LNCAP (cell line): ENCODE results near the gene ADISSP.

Source experiments
- CTCF ChIP-seq: fragments of 450-650 bp; IDR thresholded peaks from 2 replicates; pipeline ENCODE4 v1.5.1; 2017; ENCODE audit warnings: mild to moderate bottlenecking

Gene ADISSP

GRCh38 chr20:3720068-3720467 is 47.5 kb downstream of the ADISSP start:
- TF ChIP-seq CTCF, result no peak

DNA sequence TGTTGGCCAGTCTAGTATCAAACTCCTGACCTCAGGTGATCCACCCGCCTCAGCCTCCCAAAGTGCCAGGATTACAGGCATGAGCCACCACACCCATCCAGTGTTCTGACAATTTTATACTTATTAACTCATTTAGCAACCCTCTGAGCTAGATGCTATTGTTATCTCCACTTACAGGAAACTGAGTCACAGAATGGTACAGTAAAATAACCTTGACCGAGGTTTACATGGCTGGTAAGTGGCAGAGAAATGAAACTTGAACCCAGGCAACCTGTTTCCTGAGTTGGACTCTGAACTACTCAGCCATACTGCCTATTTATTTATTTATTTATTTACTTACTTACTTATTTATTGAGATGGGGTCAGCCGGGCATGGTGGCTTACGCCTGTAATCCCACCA is 48.5 kb downstream of the ADISSP start:
- no peak for TF ChIP-seq CTCF

DNA sequence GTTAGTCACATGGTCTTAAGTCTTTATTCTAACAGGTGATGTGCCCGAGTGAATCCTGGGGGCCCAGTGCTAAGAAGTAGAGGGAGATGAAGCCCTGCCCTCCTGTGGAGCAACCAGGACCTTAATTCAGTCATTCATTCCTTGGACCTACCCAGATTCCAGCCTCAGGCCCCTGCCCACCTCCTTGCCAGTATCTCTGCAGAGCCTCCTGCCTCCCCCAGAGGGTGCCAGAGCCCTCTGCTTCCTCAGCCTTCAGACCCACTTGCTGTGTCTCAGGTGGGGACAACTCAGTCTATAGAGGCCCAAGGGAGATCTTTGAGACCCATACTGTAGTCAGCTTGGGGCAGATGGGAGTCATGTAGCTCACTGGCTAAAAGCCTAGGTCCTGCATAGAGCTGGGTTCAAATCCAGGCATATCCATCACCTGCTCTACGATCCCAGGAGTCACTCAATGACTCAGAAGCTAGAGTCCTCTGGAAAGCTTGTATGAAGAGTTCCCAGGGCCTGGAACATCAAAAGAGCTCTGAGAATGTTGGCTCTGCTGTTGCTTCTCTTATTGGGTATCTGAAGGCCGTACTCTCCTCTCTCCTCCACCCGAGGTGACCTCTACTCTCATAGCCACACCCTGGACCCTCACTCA is 51.2 kb downstream of the ADISSP start:
- peak; percentile 57 for TF ChIP-seq CTCF

DNA sequence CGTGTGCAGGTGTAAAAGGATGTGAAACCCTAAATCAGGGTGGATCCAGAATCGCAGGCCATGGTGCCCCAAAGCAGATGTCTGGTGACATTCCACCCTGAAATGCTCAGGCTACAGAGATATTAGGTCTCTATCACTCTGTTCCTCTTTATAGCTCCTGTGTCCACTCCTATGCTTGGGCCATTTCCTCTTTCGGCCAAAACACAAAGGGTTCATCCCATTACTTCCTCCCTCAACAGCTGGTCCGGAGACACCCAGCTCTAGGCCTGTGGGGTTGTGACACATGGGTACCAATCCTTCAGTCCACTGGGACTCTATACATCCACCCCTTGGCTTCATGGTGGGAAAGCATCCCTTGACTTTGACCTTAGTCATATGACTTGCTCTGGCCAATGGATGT is 53.5 kb downstream of the ADISSP start:
- no peak for TF ChIP-seq CTCF

GRCh38 chr20:3712279-3712873 is 55.2 kb downstream of the ADISSP start, which contains the start of gene SIGLEC1:
Gene SIGLEC1 (minus strand): TSS chr20:3712600. CDS start chr20:3707128, 5,472 bp downstream.
- TF ChIP-seq CTCF, result no peak

GRCh38 chr20:3711484-3711941 is 56.0 kb downstream of the ADISSP start:
- TF ChIP-seq CTCF, result no peak

DNA sequence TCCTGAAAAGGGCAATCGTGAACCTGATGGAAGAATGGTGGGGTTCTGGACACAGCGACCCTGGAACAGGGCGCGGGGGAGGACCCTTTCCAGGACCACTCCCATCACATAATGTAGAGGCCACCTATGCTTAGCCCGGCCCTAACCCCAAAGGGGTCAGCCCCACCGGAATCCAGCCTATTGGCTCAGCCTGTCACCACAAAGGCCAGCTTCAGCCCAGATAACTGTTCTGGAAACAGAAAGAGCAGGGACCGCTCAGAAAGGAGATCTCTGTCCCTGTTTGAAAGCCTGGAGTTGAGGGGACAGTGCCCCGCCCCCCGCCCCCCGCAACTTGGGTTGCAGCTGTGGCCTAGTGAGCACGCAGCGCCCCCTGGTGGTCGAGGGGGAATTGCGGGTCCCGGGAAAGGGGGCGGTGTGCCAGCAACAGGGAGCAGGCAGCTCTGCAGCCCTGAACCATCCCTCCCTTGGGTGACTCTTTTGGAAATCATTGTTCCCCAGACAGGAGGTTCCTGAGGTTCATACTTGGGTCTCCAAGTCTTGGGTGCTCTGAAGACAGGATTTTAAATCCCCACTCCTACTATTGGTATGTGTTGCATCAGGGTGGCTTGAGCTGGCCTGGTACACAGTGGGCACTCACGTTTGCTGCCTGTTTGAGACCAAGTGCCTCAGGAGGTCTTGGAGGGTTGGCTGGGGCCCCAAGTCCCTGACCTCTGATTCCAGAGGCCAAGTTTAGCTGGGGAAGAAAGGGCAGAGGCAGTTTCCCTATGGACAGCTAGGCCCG is 56.7 kb downstream of the ADISSP start:
- peak; percentile 97 for TF ChIP-seq CTCF
